ENCODE results near the gene BRD4. TPM values are rescaled to one million over a fixed set of nuclear protein-coding genes. Genes with fewer than 3 reads are reported as not detected.

BRD4 gene
- total RNA-seq: 152 and 158 TPM in 2 replicates
- long read RNA-seq, partial matches to known transcripts: 2 of 12 reads
- long read RNA-seq, other reads (novel, unspliced or antisense): 10 of 12 reads

DNA sequence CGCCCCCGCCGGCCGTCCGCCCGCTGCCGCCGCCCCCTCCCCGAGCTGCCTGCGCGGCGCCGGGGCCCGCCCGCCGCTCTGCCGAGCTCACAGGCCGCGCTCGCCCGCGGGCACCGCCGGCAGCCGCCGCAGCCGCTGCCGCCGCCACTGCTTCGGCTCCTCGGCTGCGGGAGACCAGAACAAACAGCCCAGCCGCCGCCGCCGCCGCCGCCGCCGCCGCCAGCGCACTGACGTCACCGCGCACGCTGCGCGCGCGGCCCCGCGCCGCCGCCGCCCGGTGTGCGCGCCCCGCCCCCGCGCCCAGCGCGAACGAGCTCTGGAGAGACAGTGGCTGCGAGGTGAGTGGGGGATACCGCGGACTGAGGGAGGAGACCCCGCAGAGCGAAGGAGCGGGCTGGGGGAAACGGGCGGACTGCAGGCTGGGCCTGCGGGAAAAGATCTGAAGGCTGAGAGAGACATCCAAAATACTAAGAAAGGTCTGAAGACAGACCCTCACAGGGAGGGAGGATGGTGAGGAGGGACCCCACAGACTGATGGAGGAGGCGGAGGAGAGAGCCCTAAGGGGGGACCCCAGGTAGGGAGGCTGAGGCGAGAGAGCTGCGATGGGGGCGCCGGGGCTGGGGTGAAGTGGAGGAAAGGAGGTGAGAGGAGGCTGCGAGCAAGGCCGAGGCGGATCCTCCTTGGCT, at the start of gene BRD4:
Gene BRD4 (minus strand): TSS at position 229 of the 686 bp plus-strand sequence. CDS start 59,440 bp downstream, outside the sequence.
- Mint-ChIP-seq H3K9me3 (no peaks in the 10 kb centered on the region), H3K4me1 (peaks cover 37% of the 10 kb centered on the region), H3K4me3 (peak within 1 kb of the TSS; percentile 98), H3K27ac (ENCODE audit: unreplicated experiment) (peak within 1 kb of the TSS; percentile 98), H3K36me3 (ENCODE audit: low read depth) (peaks cover 4% of the 10 kb centered on the region), H3K27me3 (ENCODE audit: low read depth) (no peaks in the 10 kb centered on the region)
- TF ChIP-seq, protein P1, sequence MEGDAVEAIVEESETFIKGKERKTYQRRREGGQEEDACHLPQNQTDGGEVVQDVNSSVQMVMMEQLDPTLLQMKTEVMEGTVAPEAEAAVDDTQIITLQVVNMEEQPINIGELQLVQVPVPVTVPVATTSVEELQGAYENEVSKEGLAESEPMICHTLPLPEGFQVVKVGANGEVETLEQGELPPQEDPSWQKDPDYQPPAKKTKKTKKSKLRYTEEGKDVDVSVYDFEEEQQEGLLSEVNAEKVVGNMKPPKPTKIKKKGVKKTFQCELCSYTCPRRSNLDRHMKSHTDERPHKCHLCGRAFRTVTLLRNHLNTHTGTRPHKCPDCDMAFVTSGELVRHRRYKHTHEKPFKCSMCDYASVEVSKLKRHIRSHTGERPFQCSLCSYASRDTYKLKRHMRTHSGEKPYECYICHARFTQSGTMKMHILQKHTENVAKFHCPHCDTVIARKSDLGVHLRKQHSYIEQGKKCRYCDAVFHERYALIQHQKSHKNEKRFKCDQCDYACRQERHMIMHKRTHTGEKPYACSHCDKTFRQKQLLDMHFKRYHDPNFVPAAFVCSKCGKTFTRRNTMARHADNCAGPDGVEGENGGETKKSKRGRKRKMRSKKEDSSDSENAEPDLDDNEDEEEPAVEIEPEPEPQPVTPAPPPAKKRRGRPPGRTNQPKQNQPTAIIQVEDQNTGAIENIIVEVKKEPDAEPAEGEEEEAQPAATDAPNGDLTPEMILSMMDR (conservative IDR thresholded peaks at IDR 0.05): no peak
- peak; percentile 75 for DNase-seq (ENCODE audit: low read depth, low spot score)

DNA sequence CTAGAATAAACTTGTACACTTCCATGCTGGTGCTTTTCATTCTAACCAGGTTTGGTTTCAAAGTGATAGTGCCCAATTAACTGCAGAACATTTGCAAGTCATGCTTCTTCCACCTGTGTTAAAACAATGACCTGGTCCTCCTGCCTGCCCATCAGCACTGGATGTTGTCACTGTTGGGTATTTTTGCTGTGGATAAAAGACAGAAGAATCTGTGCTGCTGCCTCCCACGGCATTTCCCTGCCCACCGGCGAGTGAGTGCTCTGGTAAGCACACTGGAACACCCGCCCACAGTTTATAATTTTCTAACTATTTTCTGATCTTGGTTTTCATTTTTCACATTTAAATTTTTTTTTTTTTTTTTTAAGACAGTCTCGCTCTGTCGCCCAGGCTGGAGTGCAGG, 49.5 kb upstream of the BRD4 start:
- Mint-ChIP-seq H3K27ac (ENCODE audit: unreplicated experiment) (no peak overlapping the region), H3K27me3 (ENCODE audit: low read depth) (peaks cover 5% of the 10 kb centered on the region), H3K36me3 (ENCODE audit: low read depth) (peaks cover 2% of the 10 kb centered on the region), H3K4me3 (peak overlapping the region; percentile 94), H3K9me3 (no peaks in the 10 kb centered on the region), H3K4me1 (peaks cover 34% of the 10 kb centered on the region)
- TF ChIP-seq, protein P1 (conservative IDR thresholded peaks at IDR 0.05): no peak
- no peak for DNase-seq (ENCODE audit: low read depth, low spot score)

DNA sequence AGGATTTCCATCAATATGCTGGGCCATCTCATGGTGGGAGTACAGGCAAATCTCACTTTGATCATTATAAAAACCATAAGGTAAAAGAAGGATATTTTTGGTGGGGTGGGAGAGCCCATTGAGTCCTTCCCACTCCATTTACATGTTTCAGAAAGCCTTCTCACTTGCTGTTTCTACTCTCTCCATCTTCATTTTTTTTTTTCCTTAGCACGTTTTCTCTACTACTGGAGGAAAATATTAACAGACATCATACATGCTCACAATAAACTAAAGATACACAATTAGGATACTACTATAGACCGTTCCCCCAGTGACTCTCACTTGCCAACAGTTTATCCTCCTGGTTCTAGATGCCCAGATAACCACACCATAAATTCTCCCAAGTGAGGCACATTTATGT, 49.1 kb upstream of the BRD4 start:
- H3K27me3 Mint-ChIP-seq (ENCODE audit: low read depth): peaks cover 5% of the 10 kb centered on the region

DNA sequence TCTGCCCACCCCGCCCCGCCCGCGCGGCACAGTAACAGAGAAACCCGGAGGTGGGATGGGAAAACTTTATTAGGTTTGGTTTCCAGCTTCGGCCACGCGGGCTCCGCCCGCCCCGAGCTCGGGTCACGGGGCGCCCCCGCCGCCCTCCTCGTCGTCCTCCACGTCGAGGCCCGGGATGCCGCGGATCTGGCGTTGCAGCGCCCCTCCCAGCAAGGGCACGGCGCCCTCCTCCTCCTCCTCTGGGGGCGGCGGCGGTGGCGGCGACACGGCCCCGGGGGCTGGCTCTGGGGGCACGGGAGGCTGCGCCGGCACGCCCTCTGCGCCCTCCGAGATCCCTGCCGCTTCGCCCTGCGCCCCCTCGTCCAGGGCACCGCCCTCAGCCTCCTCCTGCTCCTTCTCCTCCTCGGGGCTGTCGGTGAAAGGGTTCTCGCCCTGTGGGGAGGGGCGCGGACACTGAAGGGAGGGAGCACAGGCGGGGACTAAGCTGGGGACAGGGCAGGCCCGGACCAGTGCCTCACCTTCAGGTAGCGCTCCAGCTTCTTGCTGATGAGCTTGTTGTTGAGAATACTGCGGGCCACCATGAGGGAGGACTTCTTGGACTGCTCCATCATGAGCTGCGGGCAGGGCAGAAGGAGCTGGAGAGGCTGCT, 47.8 kb upstream of the BRD4 start:
- Mint-ChIP-seq H3K9me3 (no peaks in the 10 kb centered on the region), H3K27ac (ENCODE audit: unreplicated experiment) (peak overlapping the region; percentile 84), H3K4me3 (peak overlapping the region; percentile 99), H3K27me3 (ENCODE audit: low read depth) (peaks cover 5% of the 10 kb centered on the region), H3K36me3 (ENCODE audit: low read depth) (peaks cover 2% of the 10 kb centered on the region), H3K4me1 (peaks cover 38% of the 10 kb centered on the region)
- TF ChIP-seq, protein P1 (conservative IDR thresholded peaks at IDR 0.05): no peak
- peak; percentile 48 for DNase-seq (ENCODE audit: low read depth, low spot score)

More for the DNA sequence above, 49.1 kb upstream of the BRD4 start:
- no peak for DNase-seq (ENCODE audit: low read depth, low spot score)
- H3K36me3 Mint-ChIP-seq (ENCODE audit: low read depth): peaks cover 2% of the 10 kb centered on the region
- H3K4me3 Mint-ChIP-seq: peak overlapping the region; percentile 94
- H3K27ac Mint-ChIP-seq (ENCODE audit: unreplicated experiment): peak overlapping the region; percentile 38
- H3K4me1 Mint-ChIP-seq: peaks cover 38% of the 10 kb centered on the region
- no peaks in the 10 kb centered on the region for H3K9me3 Mint-ChIP-seq
- TF ChIP-seq, protein P1 (conservative IDR thresholded peaks at IDR 0.05): no peak

DNA sequence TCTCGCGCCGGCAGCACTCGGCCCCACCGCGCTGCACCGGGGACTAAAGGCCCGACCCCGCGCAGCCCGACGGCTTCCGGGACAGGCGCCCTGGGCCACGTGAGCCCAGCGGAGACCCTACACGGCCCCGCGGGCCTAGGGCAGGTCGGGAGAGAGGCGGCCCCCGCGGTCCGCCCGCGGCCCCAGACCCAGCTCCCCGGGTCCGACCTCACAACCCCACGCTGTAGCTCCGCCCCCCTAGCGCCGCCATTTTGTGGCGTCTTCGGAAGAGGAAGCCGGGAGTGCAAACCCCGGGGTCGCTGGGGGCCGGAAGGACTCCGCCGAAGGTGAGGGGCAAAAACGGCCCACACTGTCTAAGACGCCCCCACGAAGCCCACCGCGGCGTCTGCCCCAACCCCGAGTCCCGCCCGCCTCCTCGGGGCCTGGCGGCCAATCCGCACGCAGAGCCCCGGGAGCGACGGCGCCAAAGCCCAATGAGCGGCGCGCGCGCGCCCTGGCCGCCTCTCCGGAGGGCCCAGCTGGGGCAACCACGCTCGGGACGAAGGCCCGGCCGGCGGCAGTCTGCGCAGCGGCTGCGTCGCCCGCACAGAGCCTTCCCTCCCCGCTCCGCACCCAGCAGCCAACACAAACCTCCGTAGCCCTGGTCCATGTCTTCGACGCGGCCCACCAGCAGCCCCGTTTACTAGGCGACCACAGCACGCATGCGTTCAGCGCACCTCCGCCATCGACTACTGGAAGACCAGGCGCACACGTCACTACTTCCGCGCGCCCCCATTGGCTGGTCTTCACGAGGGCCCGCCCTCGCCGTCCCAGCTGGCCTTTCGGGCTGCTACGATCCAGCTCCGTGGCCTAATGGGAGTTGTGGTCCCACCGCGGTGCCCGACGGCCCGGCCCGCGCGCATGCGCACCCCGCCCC, 47.0 kb upstream of the BRD4 start, which contains the start of gene AKAP8:
Gene AKAP8 (minus strand): TSS at position 705 of the 916 bp plus-strand sequence. CDS start 56 bp downstream, at position 649.
- Mint-ChIP-seq H3K27ac (ENCODE audit: unreplicated experiment) (peak within 1 kb of the TSS; percentile 99), H3K36me3 (ENCODE audit: low read depth) (peaks cover 2% of the 10 kb centered on the region), H3K9me3 (no peaks in the 10 kb centered on the region), H3K4me3 (peak within 1 kb of the TSS; percentile 99), H3K4me1 (peaks cover 38% of the 10 kb centered on the region), H3K27me3 (ENCODE audit: low read depth) (peaks cover 5% of the 10 kb centered on the region)
- peak; percentile 95 for DNase-seq (ENCODE audit: low read depth, low spot score)
- TF ChIP-seq, protein P1 (conservative IDR thresholded peaks at IDR 0.05): no peak
